Coronary artery (tissue), 2 donors: ENCODE results near the gene XIRP2.
"Not testable (repeated sequence)": the region's sequence is repeated elsewhere in the genome, so short reads cannot be mapped to it uniquely, and the experiment has no call there.

Source experiments
- DNase-seq: peaks from one replicate; pipeline ENCODE4 v3.0.0-alpha.2; 2017; ENCODE audit warnings: low spot score
- H3K27ac ChIP-seq, 2 donors: fragments of 200-600 bp; sonication (generic); one replicate each; pipeline ENCODE4 v1.5.1; 2016 to 2019
- H3K4me3 ChIP-seq: fragments of 200-600 bp; sonication (generic); 2 replicates; pipeline ENCODE4 v1.5.1; 2016; ENCODE audit warnings: mild to moderate bottlenecking, moderate library complexity
- CTCF ChIP-seq: fragments of 200-600 bp; sonication (generic); IDR thresholded peaks from one replicate; pipeline ENCODE4 v1.5.1; 2019; ENCODE audit warnings: antibody characterized with exemption

XIRP2 gene

GRCh38 chr2:167104691-167105090 lies 216.4 kb downstream of the XIRP2 start:
- TF ChIP-seq CTCF = no peak
- H3K27ac ChIP-seq = no peak overlapping the region
- no peak for DNase-seq
- H3K4me3 ChIP-seq = no peak overlapping the region

GRCh38 chr2:167109682-167110081 lies 221.4 kb downstream of the XIRP2 start:
- H3K4me3 ChIP-seq, DNase-seq, H3K27ac ChIP-seq: not testable (repeated sequence)

GRCh38 chr2:167110345-167110744 lies 222.1 kb downstream of the XIRP2 start:
- Histone ChIP-seq H3K27ac (no peak overlapping the region), H3K4me3 (no peak overlapping the region)
- DNase-seq = no peak
- TF ChIP-seq CTCF = no peak

GRCh38 chr2:167114018-167114417 lies 225.7 kb downstream of the XIRP2 start:
- no peak overlapping the region for H3K27ac ChIP-seq
- no peak for TF ChIP-seq CTCF
- H3K4me3 ChIP-seq = no peak overlapping the region
- no peak for DNase-seq

GRCh38 chr2:167115541-167115940 lies 227.3 kb downstream of the XIRP2 start:
- Histone ChIP-seq H3K4me3 (no peak overlapping the region), H3K27ac (no peak overlapping the region)
- no peak for TF ChIP-seq CTCF
- no peak for DNase-seq

GRCh38 chr2:167122389-167122788 lies 234.1 kb downstream of the XIRP2 start:
- no peak for DNase-seq
- H3K27ac ChIP-seq = no peak overlapping the region
- TF ChIP-seq CTCF = no peak
- H3K4me3 ChIP-seq = no peak overlapping the region

GRCh38 chr2:167126165-167126564 lies 237.9 kb downstream of the XIRP2 start:
- no peak for DNase-seq
- H3K27ac ChIP-seq = no peak overlapping the region
- H3K4me3 ChIP-seq = no peak overlapping the region
- TF ChIP-seq CTCF = no peak

- no peak for TF ChIP-seq CTCF
- Histone ChIP-seq H3K4me3 (no peak overlapping the region), H3K27ac (no peak overlapping the region)
- no peak for DNase-seq
Observed at GRCh38 chr2:167127135-167127534, 238.9 kb downstream of the XIRP2 start.
